ENCODE data around the gene NCOA7.

NCOA7 gene

GRCh38 chr6:125812394-125813292 lies 21.9 kb downstream of the NCOA7 start:
- peaks cover 79% of the 10 kb centered on the region for H3K4me1 Mint-ChIP-seq
- H3K9me3 Mint-ChIP-seq: no peaks in the 10 kb centered on the region
- no peaks in the 10 kb centered on the region for H3K27me3 Mint-ChIP-seq
- peaks cover 34% of the 10 kb centered on the region for H3K36me3 Mint-ChIP-seq
- H3K4me3 Mint-ChIP-seq: peak overlapping the region; percentile 2
- H3K27ac Mint-ChIP-seq: peak overlapping the region; percentile 52

DNA sequence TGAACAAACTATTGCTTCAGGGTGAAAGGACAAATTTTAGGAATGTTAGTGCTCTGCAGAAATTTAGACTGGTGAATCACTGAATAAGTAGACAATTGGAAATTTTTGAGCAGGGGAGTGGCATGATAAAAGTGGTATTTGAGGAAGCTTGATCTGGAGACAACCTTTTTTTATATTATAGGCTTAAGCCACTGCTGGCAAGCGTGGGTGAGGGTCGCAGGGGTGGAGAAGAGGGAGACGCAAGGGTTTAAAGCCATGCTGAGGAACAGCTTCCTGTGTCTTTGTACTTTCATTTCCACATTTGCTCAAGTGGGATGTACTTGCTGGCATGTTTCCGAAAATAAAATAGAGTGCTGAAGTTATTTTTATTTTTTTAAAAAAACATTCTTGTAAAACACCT lies 23.7 kb downstream of the NCOA7 start:
- Mint-ChIP-seq H3K4me3 (peak overlapping the region; percentile 11), H3K27me3 (no peaks in the 10 kb centered on the region), H3K9me3 (no peaks in the 10 kb centered on the region), H3K36me3 (peaks cover 28% of the 10 kb centered on the region), H3K4me1 (peaks cover 78% of the 10 kb centered on the region), H3K27ac (peak overlapping the region; percentile 76)

GRCh38 chr6:125815080-125815910 lies 24.5 kb downstream of the NCOA7 start:
- Mint-ChIP-seq H3K27ac (peak overlapping the region; percentile 59), H3K4me3 (peak overlapping the region; percentile 33), H3K9me3 (no peaks in the 10 kb centered on the region), H3K36me3 (peaks cover 33% of the 10 kb centered on the region), H3K27me3 (no peaks in the 10 kb centered on the region), H3K4me1 (peaks cover 80% of the 10 kb centered on the region)

- Mint-ChIP-seq H3K4me1 (peaks cover 80% of the 10 kb centered on the region), H3K9me3 (no peaks in the 10 kb centered on the region), H3K36me3 (peaks cover 37% of the 10 kb centered on the region), H3K27ac (no peak overlapping the region), H3K27me3 (no peaks in the 10 kb centered on the region), H3K4me3 (no peak overlapping the region)
These were observed 26.1 kb downstream of the NCOA7 start for GRCh38 chr6:125816828-125817280.

DNA sequence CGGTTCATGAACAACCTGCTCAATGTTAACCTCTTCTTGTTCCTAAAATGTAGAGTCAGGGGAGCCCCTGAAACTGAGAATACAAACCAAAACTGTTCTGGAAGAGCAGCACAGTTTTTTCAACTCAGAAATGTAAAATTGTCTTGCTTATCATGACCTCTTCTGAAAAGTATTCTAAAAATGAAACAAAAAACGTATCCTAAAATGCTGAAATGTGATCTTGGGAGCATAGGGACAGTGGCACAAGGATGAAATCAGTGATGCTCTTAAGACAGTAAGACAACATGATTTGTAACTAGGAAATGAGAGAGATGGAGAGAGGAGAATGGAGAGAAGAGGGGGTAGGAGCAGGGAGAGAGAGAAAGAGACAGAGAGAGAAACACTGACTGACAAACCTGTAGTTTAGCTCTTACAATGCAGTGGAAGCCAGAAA lies 27.5 kb downstream of the NCOA7 start:
- H3K27ac Mint-ChIP-seq: no peak overlapping the region
- peaks cover 70% of the 10 kb centered on the region for H3K4me1 Mint-ChIP-seq
- no peak overlapping the region for H3K4me3 Mint-ChIP-seq
- peaks cover 33% of the 10 kb centered on the region for H3K36me3 Mint-ChIP-seq
- H3K9me3 Mint-ChIP-seq: no peaks in the 10 kb centered on the region
- no peaks in the 10 kb centered on the region for H3K27me3 Mint-ChIP-seq

GRCh38 chr6:125818772-125819260 lies 28.1 kb downstream of the NCOA7 start:
- Mint-ChIP-seq H3K27ac (no peak overlapping the region), H3K4me1 (peaks cover 70% of the 10 kb centered on the region), H3K9me3 (no peaks in the 10 kb centered on the region), H3K27me3 (no peaks in the 10 kb centered on the region), H3K4me3 (no peak overlapping the region), H3K36me3 (peaks cover 33% of the 10 kb centered on the region)

- H3K9me3 Mint-ChIP-seq: no peaks in the 10 kb centered on the region
- H3K4me3 Mint-ChIP-seq: no peak overlapping the region
- H3K27ac Mint-ChIP-seq: no peak overlapping the region
These were observed 29.0 kb downstream of the NCOA7 start for GRCh38 chr6:125819535-125820326.

DNA sequence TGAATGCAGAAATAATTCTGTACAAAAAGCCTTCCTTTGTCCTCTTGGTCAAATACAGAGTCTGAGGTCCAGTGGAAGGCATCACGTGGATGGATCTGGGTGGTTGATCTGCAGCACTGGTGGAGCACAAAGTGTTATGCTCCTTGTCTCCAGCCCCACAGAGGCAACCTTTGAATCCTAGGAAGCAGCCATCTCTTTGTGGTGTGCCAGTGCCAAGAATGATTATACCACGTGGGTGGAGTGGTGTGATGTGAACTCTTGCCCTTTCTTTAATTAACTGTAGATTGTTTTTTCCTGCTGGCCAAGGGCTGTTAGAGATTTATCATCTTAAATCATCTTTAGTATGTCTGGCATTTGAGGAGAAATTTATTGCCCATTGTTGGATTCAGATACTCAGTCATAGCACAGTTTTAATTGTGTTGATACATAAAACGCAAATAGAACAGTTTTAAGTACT lies 31.1 kb downstream of the NCOA7 start:
- peaks cover 65% of the 10 kb centered on the region for H3K4me1 Mint-ChIP-seq
- H3K9me3 Mint-ChIP-seq: no peaks in the 10 kb centered on the region
- no peak overlapping the region for H3K27ac Mint-ChIP-seq
- no peak overlapping the region for H3K4me3 Mint-ChIP-seq
- H3K36me3 Mint-ChIP-seq: peaks cover 29% of the 10 kb centered on the region
- no peaks in the 10 kb centered on the region for H3K27me3 Mint-ChIP-seq

More at GRCh38 chr6:125819535-125820326, 29.0 kb downstream of the NCOA7 start:
- Mint-ChIP-seq H3K36me3 (peaks cover 31% of the 10 kb centered on the region), H3K4me1 (peaks cover 66% of the 10 kb centered on the region), H3K27me3 (no peaks in the 10 kb centered on the region)

GRCh38 chr6:125823180-125823579 lies 32.4 kb downstream of the NCOA7 start:
- H3K4me1 Mint-ChIP-seq: peaks cover 65% of the 10 kb centered on the region
- H3K9me3 Mint-ChIP-seq: no peaks in the 10 kb centered on the region
- peaks cover 27% of the 10 kb centered on the region for H3K36me3 Mint-ChIP-seq
- H3K4me3 Mint-ChIP-seq: no peak overlapping the region
- H3K27ac Mint-ChIP-seq: no peak overlapping the region
- H3K27me3 Mint-ChIP-seq: no peaks in the 10 kb centered on the region

DNA sequence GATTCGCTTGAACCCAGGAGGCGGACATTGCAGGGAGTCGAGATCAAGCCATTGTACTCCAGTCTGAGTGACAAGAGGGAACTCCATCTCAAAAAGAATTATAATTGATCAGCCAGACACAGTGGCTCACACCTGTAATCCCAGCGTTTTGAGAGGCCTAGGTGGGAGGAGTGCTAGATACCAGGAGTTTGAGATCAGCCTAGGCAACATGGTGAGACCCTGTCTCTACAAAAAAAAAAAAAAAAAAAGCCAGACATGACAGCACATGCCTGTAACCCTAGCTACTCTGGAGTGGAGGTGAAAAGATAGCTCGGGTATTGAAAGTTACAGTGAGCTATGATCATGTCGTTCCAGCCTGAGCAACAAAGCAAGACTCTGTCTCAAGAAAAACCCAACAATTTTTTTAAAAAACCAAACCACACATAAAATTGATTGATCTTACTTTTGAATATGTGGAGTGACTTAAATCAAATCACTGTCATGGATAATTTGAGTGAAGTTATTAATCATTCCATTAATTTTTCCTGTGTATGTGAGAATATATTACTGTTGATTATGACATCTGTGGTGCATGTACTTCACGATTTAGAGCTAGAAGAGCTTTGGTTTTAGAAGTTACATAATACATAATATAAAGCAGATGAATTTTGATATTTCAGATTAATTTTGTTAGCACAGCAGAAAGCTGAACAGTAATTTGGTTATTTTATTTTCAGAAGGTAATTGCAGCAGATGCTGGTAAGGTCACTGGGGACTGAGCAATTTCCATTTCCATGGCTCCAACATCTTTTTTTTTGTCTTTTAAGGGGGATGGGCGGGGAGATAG lies 34.4 kb downstream of the NCOA7 start:
- H3K27ac Mint-ChIP-seq: no peak overlapping the region
- no peaks in the 10 kb centered on the region for H3K9me3 Mint-ChIP-seq
- H3K4me1 Mint-ChIP-seq: peaks cover 62% of the 10 kb centered on the region
- H3K36me3 Mint-ChIP-seq: peaks cover 18% of the 10 kb centered on the region
- H3K27me3 Mint-ChIP-seq: no peaks in the 10 kb centered on the region
- H3K4me3 Mint-ChIP-seq: no peak overlapping the region

- no peak overlapping the region for H3K27ac Mint-ChIP-seq
- peaks cover 62% of the 10 kb centered on the region for H3K4me1 Mint-ChIP-seq
- peaks cover 13% of the 10 kb centered on the region for H3K36me3 Mint-ChIP-seq
- H3K4me3 Mint-ChIP-seq: no peak overlapping the region
- H3K27me3 Mint-ChIP-seq: no peaks in the 10 kb centered on the region
- no peaks in the 10 kb centered on the region for H3K9me3 Mint-ChIP-seq
These were observed 36.1 kb downstream of the NCOA7 start for GRCh38 chr6:125826695-125827463.

- peaks cover 12% of the 10 kb centered on the region for H3K36me3 Mint-ChIP-seq
- H3K27ac Mint-ChIP-seq: peak overlapping the region; percentile 10
- no peak overlapping the region for H3K4me3 Mint-ChIP-seq
- peaks cover 66% of the 10 kb centered on the region for H3K4me1 Mint-ChIP-seq
- no peaks in the 10 kb centered on the region for H3K27me3 Mint-ChIP-seq
- H3K9me3 Mint-ChIP-seq: no peaks in the 10 kb centered on the region
These were observed 37.1 kb downstream of the NCOA7 start for GRCh38 chr6:125827788-125828320.

- Mint-ChIP-seq H3K36me3 (peaks cover 13% of the 10 kb centered on the region), H3K27me3 (no peaks in the 10 kb centered on the region), H3K27ac (peak overlapping the region; percentile 10), H3K4me1 (peaks cover 73% of the 10 kb centered on the region), H3K4me3 (peak overlapping the region; percentile 4), H3K9me3 (no peaks in the 10 kb centered on the region)
These were observed 37.8 kb downstream of the NCOA7 start for GRCh38 chr6:125828476-125829039.
